HCT116 (cell line): ENCODE results near the gene CLDN17. TPM values are rescaled to one million over a fixed set of nuclear protein-coding genes. Genes with fewer than 3 reads are reported as not detected.

ENCODE experiments used
- ATAC-seq: fragments of 200-7000 bp; cut with Tn5 transposase; 2 replicates; pipeline ENCODE4 v1.9.1; 2020; ENCODE audit warnings: mild to moderate bottlenecking, moderate library complexity
- BruUV-seq: library from RNA; stranded (reverse); fragments of 400-500 nt; replicated peaks from 2 replicates; lab custom pipeline; 2021; lab: Mats Ljungman, UMichigan
- CTCF ChIA-PET: fragments of 300-600 bp; sonication (Branson Sonifier 250); formaldehyde crosslinking; loops from one replicate; lab custom pipeline; 2021; ENCODE audit warnings: antibody characterized with exemption; lab: Charles Lee
- POLR2A ChIA-PET: fragments of 300-600, 350-600 bp; sonication (Branson Sonifier 250); formaldehyde crosslinking; loops from one replicate; lab custom pipeline; 2021; ENCODE audit warnings: antibody characterized with exemption; lab: Charles Lee
- RAD21 ChIA-PET, 2 experiments: fragments of 300-600 bp; sonication (Branson Sonifier 250); formaldehyde crosslinking; loops; one replicate each; lab custom pipeline; 2023; ENCODE audit warnings: low total read pairs in 2 of 2; ENCODE audit not compliant: uncharacterized antibody in 2 of 2, unreplicated experiment in 2 of 2, low non-redundant PET in 1 of 2; lab: Charles Lee
- DNase-seq: peaks from one replicate; pipeline ENCODE4 v3.0.0-alpha.2; 2010; ENCODE audit warnings: low read depth, low spot score
- H2AFZ ChIP-seq: fragments of 200-600 bp; shearing (Covaris generic), sonication (generic); 2 replicates; pipeline ENCODE4 v1.6.1; 2017; ENCODE audit warnings: low read depth, mixed run types, mixed read lengths, antibody characterized with exemption, low read length; ENCODE audit not compliant: poor library complexity, severe bottlenecking
- H3K27ac ChIP-seq: 2 replicates; pipeline ENCODE4 v1.5.1; 2012; ENCODE audit warnings: low read depth, low read length
- H3K27me3 ChIP-seq: fragments of 200-600 bp; sonication (generic); 2 replicates; pipeline ENCODE4 v1.6.1; 2016; ENCODE audit warnings: mixed run types, low read length, mixed read lengths; ENCODE audit not compliant: insufficient read depth
- H3K36me3 ChIP-seq, 2 experiments: fragments of 200-500 bp in 1 of 2; fragments of 200-600 bp in 1 of 2; sonication (Bioruptor generic) in 1 of 2; sonication (generic) in 1 of 2; 2 replicates each; pipeline versions ENCODE4 v1.5.1 to v1.6.1; 2014 to 2016; ENCODE audit warnings: low read length in 2 of 2, inconsistent platforms in 1 of 2, mixed read lengths in 1 of 2, mixed run types in 1 of 2; ENCODE audit not compliant: insufficient read depth in 2 of 2, control insufficient read depth in 1 of 2
- H3K4me1 ChIP-seq, 2 experiments: fragments of 200-600 bp in 1 of 2; sonication (generic) in 1 of 2; 2 replicates each; pipeline versions ENCODE4 v1.5.1 to v1.6.1; 2012 to 2017; ENCODE audit warnings: low read length in 2 of 2, inconsistent platforms in 1 of 2, mild to moderate bottlenecking in 1 of 2, mixed read lengths in 1 of 2, mixed run types in 1 of 2, moderate library complexity in 1 of 2; ENCODE audit not compliant: insufficient read depth in 2 of 2, control insufficient read depth in 1 of 2
- H3K4me2 ChIP-seq: fragments of 200-600 bp; sonication (generic); 2 replicates; pipeline ENCODE4 v1.6.1; 2017; ENCODE audit warnings: mixed run types, low read length, mixed read lengths
- H3K4me3 ChIP-seq, 2 experiments: fragments of 200-600 bp in 1 of 2; sonication (generic) in 1 of 2; replicated peaks in 1 of 2; 2 replicates each; pipeline ENCODE4 v1.5.1; 2011 to 2016; ENCODE audit warnings: low read length in 2 of 2, control low read depth in 1 of 2, low read depth in 1 of 2, mild to moderate bottlenecking in 1 of 2, mixed read lengths in 1 of 2, mixed run types in 1 of 2
- H3K79me2 ChIP-seq: fragments of 200-600 bp; sonication (generic); 2 replicates; pipeline ENCODE4 v1.6.1; 2017; ENCODE audit warnings: mild to moderate bottlenecking, mixed run types, low read length, moderate library complexity, mixed read lengths; ENCODE audit not compliant: insufficient read depth
- H3K9ac ChIP-seq: fragments of 200-600 bp; sonication (generic); 2 replicates; pipeline ENCODE4 v1.6.1; 2016; ENCODE audit warnings: low read length, mixed read lengths
- H3K9me2 ChIP-seq: fragments of 200-600 bp; sonication (generic), shearing (Covaris generic); 2 replicates; pipeline ENCODE4 v1.6.1; 2017; ENCODE audit warnings: mixed run types, mild to moderate bottlenecking, moderate library complexity; ENCODE audit not compliant: insufficient read depth
- H3K9me3 ChIP-seq, 2 experiments: fragments of 200-500 bp in 1 of 2; fragments of 200-600 bp in 1 of 2; sonication (Bioruptor generic) in 1 of 2; sonication (generic) in 1 of 2; 2 replicates each; pipeline ENCODE4 v1.6.1; 2014 to 2017; ENCODE audit warnings: low read length in 2 of 2, mixed read lengths in 2 of 2, inconsistent platforms in 1 of 2, low read depth in 1 of 2, mild to moderate bottlenecking in 1 of 2, mixed run types in 1 of 2, moderate library complexity in 1 of 2; ENCODE audit not compliant: control insufficient read depth in 1 of 2, insufficient read depth in 1 of 2
- H4K20me1 ChIP-seq: fragments of 200-600 bp; sonication (generic), shearing (Covaris generic); 2 replicates; pipeline ENCODE4 v1.6.1; 2017; ENCODE audit warnings: mixed run types, mild to moderate bottlenecking, moderate library complexity; ENCODE audit not compliant: insufficient read depth
- CBX3 ChIP-seq: IDR thresholded peaks from 2 replicates; pipeline ENCODE4 v1.6.1; 2012; ENCODE audit warnings: low read depth
- CEBPB ChIP-seq: IDR thresholded peaks from 2 replicates; pipeline ENCODE4 v1.6.1; 2012; ENCODE audit warnings: low read depth
- EGR1 ChIP-seq: IDR thresholded peaks from 2 replicates; pipeline ENCODE4 v1.6.1; 2012; ENCODE audit warnings: low read depth
- EZH2 ChIP-seq: fragments of 200-600 bp; sonication (generic); IDR thresholded peaks from 2 replicates; pipeline ENCODE4 v1.6.1; 2017; ENCODE audit warnings: antibody characterized with exemption, mixed run types
- EZH2phosphoT487 ChIP-seq: fragments of 200-600 bp; IDR thresholded peaks from 2 replicates; pipeline ENCODE4 v1.6.1; 2018; ENCODE audit warnings: antibody characterized with exemption, borderline replicate concordance
- POLR2A ChIP-seq: IDR thresholded peaks from 2 replicates; pipeline ENCODE4 v1.7.0; 2011; ENCODE audit warnings: borderline replicate concordance; ENCODE audit not compliant: insufficient read depth, insufficient read length; ENCODE audit errors: extremely low read depth
- POLR2AphosphoS5 ChIP-seq: IDR thresholded peaks from 2 replicates; pipeline ENCODE4 v1.6.1; 2011; ENCODE audit warnings: mild to moderate bottlenecking, low read depth, low read length, moderate library complexity
- RAD21 ChIP-seq: IDR thresholded peaks from 2 replicates; pipeline ENCODE4 v1.6.1; 2012; ENCODE audit warnings: low read depth, mild to moderate bottlenecking
- SIN3A ChIP-seq: IDR thresholded peaks from 2 replicates; pipeline ENCODE4 v1.6.1; 2012; ENCODE audit warnings: low read depth
- SP1 ChIP-seq: IDR thresholded peaks from 2 replicates; pipeline ENCODE4 v1.6.1; 2012; ENCODE audit warnings: low read depth
- SRF ChIP-seq: IDR thresholded peaks from 2 replicates; pipeline ENCODE4 v1.6.1; 2012; ENCODE audit warnings: low read depth
- YY1 ChIP-seq: IDR thresholded peaks from 2 replicates; pipeline ENCODE4 v1.6.1; 2011; ENCODE audit warnings: low read length, low read depth, moderate library complexity, mild to moderate bottlenecking; ENCODE audit not compliant: insufficient replicate concordance; ENCODE audit errors: extremely low read depth
- ZBTB33 ChIP-seq: IDR thresholded peaks from 2 replicates; pipeline ENCODE4 v1.6.1; 2011; ENCODE audit warnings: mild to moderate bottlenecking, low read length, moderate library complexity; ENCODE audit not compliant: insufficient replicate concordance; ENCODE audit errors: extremely low read depth
- ZFX ChIP-seq: fragments of 450-650 bp; IDR thresholded peaks from 2 replicates; pipeline ENCODE4 v1.6.1; 2017
- intact Hi-C: fragments of 100-400 bp; cut with micrococcal nuclease; formaldehyde crosslinking; loops from 2 replicates; pipeline ENCODE4 v1.10.0; 2022
- total RNA-seq: library from RNA; stranded (reverse); gene quantifications from one replicate; pipeline ENCODE4 v1.2.1, GENCODE V29; 2021; ENCODE audit not compliant: unreplicated experiment
- TF ChIP-seq, protein P1 (sequence below): IDR thresholded peaks from 2 replicates; pipeline ENCODE4 v1.6.1; 2012
- TF ChIP-seq, protein P2 (sequence below): IDR thresholded peaks from 2 replicates; pipeline ENCODE4 v1.6.1; 2012
- TF ChIP-seq, protein P3 (sequence below), 3 experiments: fragments of 200-600 bp in 1 of 3; sonication (generic) in 1 of 3; IDR thresholded peaks in 2 of 3; conservative IDR thresholded peaks in 1 of 3; 2 replicates each; pipeline ENCODE4 v1.5.1; 2012 to 2017; ENCODE audit warnings: low read depth in 2 of 3, low read length in 2 of 3, antibody characterized with exemption in 1 of 3, borderline replicate concordance in 1 of 3, control low read depth in 1 of 3, mild to moderate bottlenecking in 1 of 3, mixed read lengths in 1 of 3, mixed run types in 1 of 3, moderate library complexity in 1 of 3; ENCODE audit not compliant: insufficient read depth in 1 of 3

Gene CLDN17
- total RNA-seq, 1 experiment from 2014 or later, result not detected

GRCh38 chr21:30126576-30126975 lies 40.0 kb downstream of the CLDN17 start:
- Histone ChIP-seq H3K79me2 (no peaks in the 10 kb centered on the region), H3K27ac (no peak overlapping the region), H2AFZ (no peak overlapping the region), H3K36me3 (no peaks in the 10 kb centered on the region), H3K4me1 (no peaks in the 10 kb centered on the region), H4K20me1 (no peaks in the 10 kb centered on the region), H3K9ac (no peak overlapping the region), H3K27me3 (no peaks in the 10 kb centered on the region), H3K9me2 (no peaks in the 10 kb centered on the region), H3K9me3 (peaks cover 10 to 13% of the 10 kb centered on the region in 2 experiments; a peak in 3 of 4 replicates), H3K4me3 (no peak overlapping the region), H3K4me2 (no peak overlapping the region)
- intact Hi-C loops, result no loop called here
- ATAC-seq (no peak), DNase-seq (no peak)
- RAD21 ChIA-PET, result no interaction called here
- POLR2A ChIA-PET, result no interaction called here
- TF ChIP-seq POLR2A (no peak), SRF (no peak), POLR2AphosphoS5 (no peak), SIN3A (no peak)
- TF ChIP-seq, protein P1, sequence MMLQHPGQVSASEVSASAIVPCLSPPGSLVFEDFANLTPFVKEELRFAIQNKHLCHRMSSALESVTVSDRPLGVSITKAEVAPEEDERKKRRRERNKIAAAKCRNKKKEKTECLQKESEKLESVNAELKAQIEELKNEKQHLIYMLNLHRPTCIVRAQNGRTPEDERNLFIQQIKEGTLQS, result no peak
- CTCF ChIA-PET, result no interaction called here
- BruUV-seq, result no TSS peak

GRCh38 chr21:30117631-30118030 lies 49.0 kb downstream of the CLDN17 start:
- DNase-seq (no peak), ATAC-seq (no peak)
- ChIA-PET CTCF (no interaction called here), POLR2A (no interaction called here), RAD21 (no interaction called here)
- no peaks in the 10 kb centered on the region for H3K27me3 ChIP-seq
- H3K4me2 ChIP-seq, result no peak overlapping the region
- H3K4me1 ChIP-seq, result no peaks in the 10 kb centered on the region
- TF ChIP-seq YY1 (no peak), RAD21 (no peak), ZBTB33 (no peak), SP1 (no peak), EGR1 (no peak), CEBPB (no peak), EZH2phosphoT487 (no peak), EZH2 (no peak), CBX3 (no peak), SIN3A (no peak), ZFX (no peak)
- TF ChIP-seq, protein P2, sequence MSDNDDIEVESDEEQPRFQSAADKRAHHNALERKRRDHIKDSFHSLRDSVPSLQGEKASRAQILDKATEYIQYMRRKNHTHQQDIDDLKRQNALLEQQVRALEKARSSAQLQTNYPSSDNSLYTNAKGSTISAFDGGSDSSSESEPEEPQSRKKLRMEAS, result no peak
- TF ChIP-seq, protein P3, sequence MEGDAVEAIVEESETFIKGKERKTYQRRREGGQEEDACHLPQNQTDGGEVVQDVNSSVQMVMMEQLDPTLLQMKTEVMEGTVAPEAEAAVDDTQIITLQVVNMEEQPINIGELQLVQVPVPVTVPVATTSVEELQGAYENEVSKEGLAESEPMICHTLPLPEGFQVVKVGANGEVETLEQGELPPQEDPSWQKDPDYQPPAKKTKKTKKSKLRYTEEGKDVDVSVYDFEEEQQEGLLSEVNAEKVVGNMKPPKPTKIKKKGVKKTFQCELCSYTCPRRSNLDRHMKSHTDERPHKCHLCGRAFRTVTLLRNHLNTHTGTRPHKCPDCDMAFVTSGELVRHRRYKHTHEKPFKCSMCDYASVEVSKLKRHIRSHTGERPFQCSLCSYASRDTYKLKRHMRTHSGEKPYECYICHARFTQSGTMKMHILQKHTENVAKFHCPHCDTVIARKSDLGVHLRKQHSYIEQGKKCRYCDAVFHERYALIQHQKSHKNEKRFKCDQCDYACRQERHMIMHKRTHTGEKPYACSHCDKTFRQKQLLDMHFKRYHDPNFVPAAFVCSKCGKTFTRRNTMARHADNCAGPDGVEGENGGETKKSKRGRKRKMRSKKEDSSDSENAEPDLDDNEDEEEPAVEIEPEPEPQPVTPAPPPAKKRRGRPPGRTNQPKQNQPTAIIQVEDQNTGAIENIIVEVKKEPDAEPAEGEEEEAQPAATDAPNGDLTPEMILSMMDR (IDR thresholded peaks at IDR 0.05 in 2 of 3, conservative IDR thresholded peaks at IDR 0.05 in 1 of 3; ENCODE audit: borderline replicate concordance in 1 of 3, insufficient read depth in 1 of 3, low read depth in 2 of 3, low read length in 2 of 3), result no peak
- TF ChIP-seq, protein P1, result no peak
- no peaks in the 10 kb centered on the region for H3K79me2 ChIP-seq
- intact Hi-C loops, result no loop called here
- no TSS peak for BruUV-seq
- H3K4me3 ChIP-seq, result no peak overlapping the region
- H3K36me3 ChIP-seq, result no peaks in the 10 kb centered on the region
- H2AFZ ChIP-seq, result no peak overlapping the region
- peaks cover 8 to 9% of the 10 kb centered on the region in 2 experiments; a peak in 2 of 4 replicates for H3K9me3 ChIP-seq
- no peak overlapping the region for H3K27ac ChIP-seq
- no peaks in the 10 kb centered on the region for H3K9me2 ChIP-seq
- H3K9ac ChIP-seq, result no peak overlapping the region
- H4K20me1 ChIP-seq, result no peaks in the 10 kb centered on the region
